ENCODE results near the gene ITGA1. TPM values are rescaled to one million over a fixed set of nuclear protein-coding genes. Genes with fewer than 3 reads are reported as not detected.

Gene ITGA1
- total RNA-seq, 1 donor from 2014 or later = 4.5 TPM

Small RNAs within 50 kb of the gene (small RNA-seq; reads per million reads assigned to genes)
- not detected for gene B3GNTL1P1

Other genes starting within 250 kb of the ITGA1 start
- 33.0 TPM for gene PELO, start within 50 bp of the ITGA1 start, total RNA-seq
- 2.0 TPM for gene ITGA2, start 201.4 kb downstream of the ITGA1 start, total RNA-seq

Data from frontal cortex (tissue), 1 donor.